Measurements from ENCODE around the gene DIPK1B.
"Not testable (repeated sequence)": the region's sequence is repeated elsewhere in the genome, so short reads cannot be mapped to it uniquely, and the experiment has no call there.

DIPK1B gene

DNA sequence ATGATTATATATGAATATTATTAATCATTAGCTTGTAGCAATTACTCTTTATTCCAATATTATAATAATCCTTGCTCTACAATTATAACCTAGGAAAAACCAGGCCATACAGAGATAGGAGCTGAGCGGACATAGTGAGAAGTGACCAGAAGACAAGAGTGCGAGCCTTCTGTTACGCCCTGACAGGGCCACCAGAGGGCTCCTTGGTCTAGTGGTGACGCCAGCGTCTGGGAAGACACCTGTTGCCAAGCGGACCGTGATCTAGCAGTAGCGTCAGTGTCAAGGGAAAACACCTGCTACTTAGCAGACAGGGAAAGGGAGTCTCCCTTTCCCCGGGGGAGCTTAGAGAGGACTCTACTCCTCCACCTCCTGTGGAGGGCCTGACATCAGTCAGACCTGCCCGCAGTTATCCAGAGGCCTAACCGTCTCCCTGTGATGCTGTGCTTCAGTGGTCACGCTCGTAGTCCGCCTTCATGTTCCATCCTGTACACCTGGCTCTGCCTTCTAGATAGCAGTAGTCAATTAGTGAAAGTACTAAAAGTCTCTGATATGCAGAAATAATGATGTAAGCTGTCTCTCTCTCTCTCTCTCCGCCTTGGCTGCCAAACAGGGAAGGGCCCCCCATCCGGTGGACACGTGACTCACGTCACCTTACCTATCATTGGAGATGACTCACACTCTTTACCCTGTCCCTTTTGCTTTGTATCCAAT is 54.2 kb downstream of the DIPK1B start:
- in situ Hi-C loops (cut with HindIII; ENCODE audit: low sequenced_read_pairs); H3K4me3 ChIP-seq (ENCODE audit: low read depth, low read length); DNase-seq (ENCODE audit: low read depth, low spot score): not testable (repeated sequence)
- TF ChIP-seq, protein P1, sequence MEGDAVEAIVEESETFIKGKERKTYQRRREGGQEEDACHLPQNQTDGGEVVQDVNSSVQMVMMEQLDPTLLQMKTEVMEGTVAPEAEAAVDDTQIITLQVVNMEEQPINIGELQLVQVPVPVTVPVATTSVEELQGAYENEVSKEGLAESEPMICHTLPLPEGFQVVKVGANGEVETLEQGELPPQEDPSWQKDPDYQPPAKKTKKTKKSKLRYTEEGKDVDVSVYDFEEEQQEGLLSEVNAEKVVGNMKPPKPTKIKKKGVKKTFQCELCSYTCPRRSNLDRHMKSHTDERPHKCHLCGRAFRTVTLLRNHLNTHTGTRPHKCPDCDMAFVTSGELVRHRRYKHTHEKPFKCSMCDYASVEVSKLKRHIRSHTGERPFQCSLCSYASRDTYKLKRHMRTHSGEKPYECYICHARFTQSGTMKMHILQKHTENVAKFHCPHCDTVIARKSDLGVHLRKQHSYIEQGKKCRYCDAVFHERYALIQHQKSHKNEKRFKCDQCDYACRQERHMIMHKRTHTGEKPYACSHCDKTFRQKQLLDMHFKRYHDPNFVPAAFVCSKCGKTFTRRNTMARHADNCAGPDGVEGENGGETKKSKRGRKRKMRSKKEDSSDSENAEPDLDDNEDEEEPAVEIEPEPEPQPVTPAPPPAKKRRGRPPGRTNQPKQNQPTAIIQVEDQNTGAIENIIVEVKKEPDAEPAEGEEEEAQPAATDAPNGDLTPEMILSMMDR (IDR thresholded peaks at IDR 0.05; ENCODE audit: low read depth, low read length): peak; percentile 19

DNA sequence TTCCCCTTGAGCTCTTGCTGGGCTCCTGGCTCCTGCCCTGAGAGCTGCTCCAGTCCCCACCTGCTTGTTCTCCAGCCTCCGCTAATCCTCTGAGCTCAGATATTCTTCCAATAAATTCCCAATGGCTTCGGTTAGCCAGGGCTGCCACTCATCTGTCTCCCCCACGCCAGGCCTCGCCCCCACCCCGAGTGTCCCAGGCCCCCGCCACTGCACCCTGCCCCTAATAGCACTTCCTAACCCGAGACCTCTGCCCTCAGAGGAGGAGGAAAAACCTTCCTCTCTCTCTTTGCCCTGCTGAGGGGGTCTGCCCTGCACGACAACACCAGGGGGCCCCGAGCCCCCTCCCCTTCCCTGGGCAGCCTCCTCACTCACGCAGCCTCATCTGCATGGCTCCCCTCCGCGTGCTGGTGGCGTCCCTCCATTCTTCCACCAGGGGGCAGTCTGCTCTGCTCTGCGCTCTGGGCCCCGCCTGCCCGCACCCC is 57.4 kb downstream of the DIPK1B start:
- in situ Hi-C loops (cut with HindIII; ENCODE audit: low sequenced_read_pairs): no loop called here

DNA sequence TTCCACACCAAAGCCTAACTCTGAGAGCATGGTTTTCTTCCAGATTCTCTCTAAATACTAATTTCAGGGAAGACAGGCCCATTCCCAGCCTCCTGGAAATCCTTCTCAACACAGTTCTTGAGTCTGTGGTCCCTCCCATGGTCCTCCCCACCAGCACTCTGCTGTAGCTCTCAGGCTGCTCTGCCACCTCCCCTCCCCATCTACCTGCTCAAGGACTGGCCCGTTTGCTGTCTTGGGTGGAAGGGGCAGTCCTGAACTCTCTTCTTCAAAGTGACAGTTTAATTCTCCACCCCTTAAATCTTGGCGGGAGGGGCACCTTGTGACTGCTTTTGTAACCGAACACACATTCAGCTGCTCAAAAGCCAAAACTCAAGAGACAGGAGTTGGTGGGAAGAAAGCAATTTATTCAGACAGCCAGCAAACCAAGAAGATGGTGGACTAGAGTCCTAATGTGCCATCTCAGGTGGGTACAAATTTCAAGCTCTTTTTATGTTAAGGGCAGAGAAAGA is 59.6 kb downstream of the DIPK1B start:
- TF ChIP-seq, protein P1 (IDR thresholded peaks at IDR 0.05; ENCODE audit: low read depth, low read length): no peak
- H3K4me3 ChIP-seq (ENCODE audit: low read depth, low read length): no peak overlapping the region
- in situ Hi-C loops (cut with HindIII; ENCODE audit: low sequenced_read_pairs): no loop called here
- DNase-seq (ENCODE audit: low read depth, low spot score): no peak

More for the DNA sequence above, 57.4 kb downstream of the DIPK1B start:
- DNase-seq (ENCODE audit: low read depth, low spot score): no peak
- no peak overlapping the region for H3K4me3 ChIP-seq (ENCODE audit: low read depth, low read length)
- TF ChIP-seq, protein P1 (IDR thresholded peaks at IDR 0.05; ENCODE audit: low read depth, low read length): peak; percentile 61

DNA sequence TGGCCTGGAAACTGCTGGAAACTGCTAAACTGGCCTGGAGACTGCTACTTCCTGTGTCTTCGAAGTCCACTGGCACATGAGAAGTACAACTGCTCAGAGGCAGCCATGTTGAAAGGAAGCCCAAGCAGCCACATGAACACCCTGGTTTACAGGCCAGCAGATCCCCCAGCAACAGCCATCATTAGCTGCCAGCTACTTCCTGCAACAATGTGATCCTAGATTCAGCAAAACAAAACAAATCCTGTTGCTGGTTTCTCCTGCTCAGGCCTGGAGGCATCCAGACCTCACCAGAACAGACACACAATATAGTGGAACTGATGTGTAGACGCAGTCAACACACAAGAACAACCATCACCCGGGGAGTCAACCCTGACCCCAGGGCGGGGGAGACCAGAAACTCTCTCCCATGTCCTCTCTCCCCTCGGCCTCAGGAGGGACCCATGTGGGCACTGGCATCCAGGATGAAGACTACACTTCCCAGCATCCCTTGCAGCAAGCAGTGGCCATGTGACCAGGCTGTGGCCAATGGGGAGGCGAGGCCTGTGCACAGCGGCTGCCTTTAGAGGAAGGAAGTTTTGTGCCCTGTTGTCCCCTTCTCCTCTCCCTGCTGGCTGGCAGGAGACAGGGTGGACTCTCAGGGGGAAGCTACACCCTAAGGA is 61.1 kb downstream of the DIPK1B start:
- TF ChIP-seq, protein P1 (IDR thresholded peaks at IDR 0.05; ENCODE audit: low read depth, low read length): no peak
- in situ Hi-C loops (cut with HindIII; ENCODE audit: low sequenced_read_pairs): no loop called here
- H3K4me3 ChIP-seq (ENCODE audit: low read depth, low read length): no peak overlapping the region
- no peak for DNase-seq (ENCODE audit: low read depth, low spot score)

All from astrocyte of the spinal cord (primary cell).